ENCODE results near the gene LPAR1. TPM values are rescaled to one million over a fixed set of nuclear protein-coding genes. Genes with fewer than 3 reads are reported as not detected.

LPAR1 gene
- total RNA-seq, 1 donor from 2014 or later, result 5.6 TPM

DNA sequence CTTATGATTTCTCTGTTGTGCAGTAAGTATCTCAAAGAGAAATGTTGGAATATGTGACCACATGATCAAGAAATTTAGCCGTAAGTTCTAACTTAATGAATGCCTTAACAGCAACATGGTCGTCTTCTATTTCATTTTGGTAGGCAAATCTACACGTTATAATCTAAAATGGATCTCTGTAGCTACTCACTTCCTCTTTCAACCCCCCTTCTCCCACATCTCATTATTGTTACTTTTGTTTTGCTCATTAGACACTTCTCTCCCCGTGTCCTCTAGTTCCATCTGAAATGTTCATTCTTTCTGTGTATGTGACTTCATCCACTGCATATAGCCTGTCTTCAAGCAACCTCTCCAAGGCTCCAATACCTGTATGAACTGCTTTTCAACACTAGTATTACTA lies 27.1 kb upstream of the LPAR1 start:
- Mint-ChIP-seq H3K27me3 (ENCODE audit: unreplicated experiment) (peaks cover 3% of the 10 kb centered on the region), H3K27ac (ENCODE audit: unreplicated experiment) (no peak overlapping the region), H3K4me3 (ENCODE audit: unreplicated experiment) (no peak overlapping the region), H3K9me3 (ENCODE audit: unreplicated experiment) (no peaks in the 10 kb centered on the region), H3K4me1 (ENCODE audit: unreplicated experiment) (peaks cover 10% of the 10 kb centered on the region), H3K36me3 (ENCODE audit: low read depth, unreplicated experiment) (no peaks in the 10 kb centered on the region)
- DNase-seq (ENCODE audit: low spot score), result no peak
- TF ChIP-seq, protein P1, sequence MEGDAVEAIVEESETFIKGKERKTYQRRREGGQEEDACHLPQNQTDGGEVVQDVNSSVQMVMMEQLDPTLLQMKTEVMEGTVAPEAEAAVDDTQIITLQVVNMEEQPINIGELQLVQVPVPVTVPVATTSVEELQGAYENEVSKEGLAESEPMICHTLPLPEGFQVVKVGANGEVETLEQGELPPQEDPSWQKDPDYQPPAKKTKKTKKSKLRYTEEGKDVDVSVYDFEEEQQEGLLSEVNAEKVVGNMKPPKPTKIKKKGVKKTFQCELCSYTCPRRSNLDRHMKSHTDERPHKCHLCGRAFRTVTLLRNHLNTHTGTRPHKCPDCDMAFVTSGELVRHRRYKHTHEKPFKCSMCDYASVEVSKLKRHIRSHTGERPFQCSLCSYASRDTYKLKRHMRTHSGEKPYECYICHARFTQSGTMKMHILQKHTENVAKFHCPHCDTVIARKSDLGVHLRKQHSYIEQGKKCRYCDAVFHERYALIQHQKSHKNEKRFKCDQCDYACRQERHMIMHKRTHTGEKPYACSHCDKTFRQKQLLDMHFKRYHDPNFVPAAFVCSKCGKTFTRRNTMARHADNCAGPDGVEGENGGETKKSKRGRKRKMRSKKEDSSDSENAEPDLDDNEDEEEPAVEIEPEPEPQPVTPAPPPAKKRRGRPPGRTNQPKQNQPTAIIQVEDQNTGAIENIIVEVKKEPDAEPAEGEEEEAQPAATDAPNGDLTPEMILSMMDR (IDR thresholded peaks at IDR 0.05; ENCODE audit: unreplicated experiment), result no peak

DNA sequence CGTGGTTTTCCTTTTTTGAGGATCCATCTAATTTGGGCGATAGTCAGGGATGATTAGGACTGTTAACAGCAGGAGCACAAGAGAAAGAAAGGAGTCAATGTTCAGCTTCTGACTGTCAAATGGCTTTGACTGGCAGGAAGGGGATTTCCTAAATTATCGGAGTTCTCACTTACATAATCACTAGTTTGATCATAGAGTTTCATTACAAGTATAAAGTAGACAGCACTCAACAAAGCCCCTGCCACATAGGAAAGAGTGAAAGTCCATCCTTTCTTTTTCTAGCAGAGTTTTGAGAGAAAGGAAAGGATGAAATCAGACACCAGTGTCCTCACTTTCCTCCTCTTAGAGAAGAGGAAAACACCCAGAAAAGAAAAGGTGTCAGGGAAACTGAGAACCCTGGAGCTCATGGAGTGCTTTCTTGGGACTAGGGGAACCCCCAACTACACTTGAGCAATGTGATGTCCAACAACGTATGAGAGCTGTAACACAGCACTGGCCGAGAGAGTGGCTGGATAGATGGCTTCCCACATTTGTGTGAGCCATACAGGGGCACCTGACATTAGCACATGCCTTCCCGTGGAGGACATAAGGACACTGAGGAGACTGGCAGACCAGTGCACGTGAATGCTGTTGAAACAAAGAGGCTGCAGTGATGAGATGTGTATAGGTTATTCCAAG lies 26.0 kb upstream of the LPAR1 start:
- no peak for DNase-seq (ENCODE audit: low spot score)
- Mint-ChIP-seq H3K4me3 (ENCODE audit: unreplicated experiment) (no peak overlapping the region), H3K9me3 (ENCODE audit: unreplicated experiment) (no peaks in the 10 kb centered on the region), H3K4me1 (ENCODE audit: unreplicated experiment) (peaks cover 7% of the 10 kb centered on the region), H3K27me3 (ENCODE audit: unreplicated experiment) (peaks cover 3% of the 10 kb centered on the region), H3K36me3 (ENCODE audit: low read depth, unreplicated experiment) (no peaks in the 10 kb centered on the region), H3K27ac (ENCODE audit: unreplicated experiment) (no peak overlapping the region)
- TF ChIP-seq, protein P1 (IDR thresholded peaks at IDR 0.05; ENCODE audit: unreplicated experiment), result no peak

DNA sequence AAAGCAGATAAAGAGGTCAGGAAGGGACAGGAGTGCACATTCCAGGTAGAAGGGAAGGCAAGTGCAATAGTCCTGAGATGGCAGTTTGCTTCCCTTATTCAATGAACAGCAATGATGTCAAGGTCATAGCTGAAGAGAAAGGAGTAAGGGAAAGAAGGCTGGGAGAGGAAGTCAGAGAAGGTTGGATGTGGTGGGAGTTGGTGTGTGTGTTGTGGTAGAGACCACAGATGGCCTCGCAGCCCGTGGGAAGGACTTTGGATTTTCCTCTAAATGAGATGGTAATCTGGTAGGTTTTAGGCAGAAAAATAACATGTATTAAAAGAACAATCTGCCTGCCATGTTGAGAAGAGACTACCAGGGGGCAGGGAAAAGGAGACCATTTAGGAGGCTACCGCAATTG lies 25.1 kb upstream of the LPAR1 start:
- H3K27ac Mint-ChIP-seq (ENCODE audit: unreplicated experiment), result no peak overlapping the region

DNA sequence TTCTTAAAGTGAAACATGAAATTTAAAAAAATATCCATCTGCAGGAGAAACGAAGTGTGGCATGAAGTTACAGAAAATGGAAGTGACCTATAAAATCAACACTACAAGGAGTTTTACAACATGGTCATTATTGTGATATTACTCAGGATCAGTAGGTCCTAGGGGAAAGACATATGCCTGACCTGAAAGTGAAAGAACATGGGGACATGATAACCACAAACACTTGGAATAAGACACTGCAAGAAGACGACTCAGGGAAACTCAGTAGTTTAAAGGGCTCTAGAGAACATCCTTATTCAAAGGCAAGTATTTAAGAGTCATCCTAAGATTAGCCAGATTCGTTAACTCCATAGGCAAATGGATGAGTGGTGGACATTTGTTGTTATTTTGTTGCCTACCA lies 19.9 kb upstream of the LPAR1 start:
- no peaks in the 10 kb centered on the region for H3K9me3 Mint-ChIP-seq (ENCODE audit: unreplicated experiment)
- TF ChIP-seq, protein P1 (IDR thresholded peaks at IDR 0.05; ENCODE audit: unreplicated experiment), result no peak
- H3K4me3 Mint-ChIP-seq (ENCODE audit: unreplicated experiment), result no peak overlapping the region
- H3K36me3 Mint-ChIP-seq (ENCODE audit: low read depth, unreplicated experiment), result no peaks in the 10 kb centered on the region
- DNase-seq (ENCODE audit: low spot score), result no peak
- peaks cover 2% of the 10 kb centered on the region for H3K4me1 Mint-ChIP-seq (ENCODE audit: unreplicated experiment)
- peaks cover 4% of the 10 kb centered on the region for H3K27me3 Mint-ChIP-seq (ENCODE audit: unreplicated experiment)
- no peak overlapping the region for H3K27ac Mint-ChIP-seq (ENCODE audit: unreplicated experiment)

More for the DNA sequence above, 25.1 kb upstream of the LPAR1 start:
- Mint-ChIP-seq H3K36me3 (ENCODE audit: low read depth, unreplicated experiment) (no peaks in the 10 kb centered on the region), H3K4me3 (ENCODE audit: unreplicated experiment) (no peak overlapping the region), H3K9me3 (ENCODE audit: unreplicated experiment) (no peaks in the 10 kb centered on the region), H3K27me3 (ENCODE audit: unreplicated experiment) (peaks cover 3% of the 10 kb centered on the region), H3K4me1 (ENCODE audit: unreplicated experiment) (peaks cover 7% of the 10 kb centered on the region)
- no peak for DNase-seq (ENCODE audit: low spot score)
- TF ChIP-seq, protein P1 (IDR thresholded peaks at IDR 0.05; ENCODE audit: unreplicated experiment), result no peak

DNA sequence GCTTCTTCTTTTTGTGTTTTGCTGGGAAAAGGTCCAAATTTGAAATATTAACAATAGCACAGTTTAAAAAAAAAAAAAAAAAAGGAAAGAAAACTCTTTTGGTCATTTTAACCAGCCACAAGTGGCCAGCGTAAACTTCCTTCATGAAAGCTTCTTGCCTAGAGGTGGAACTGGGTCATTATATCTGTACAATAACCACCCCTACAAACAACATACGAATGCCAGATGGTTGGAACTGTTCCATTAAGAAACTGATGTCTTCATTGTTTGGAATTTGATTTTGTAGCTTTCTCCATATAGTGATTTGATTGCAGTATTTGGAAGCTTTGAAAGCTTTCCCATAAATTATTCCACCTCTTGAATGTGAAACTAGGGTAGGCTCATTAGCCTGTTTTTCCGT lies 18.3 kb upstream of the LPAR1 start:
- H3K27ac Mint-ChIP-seq (ENCODE audit: unreplicated experiment), result no peak overlapping the region
- no peaks in the 10 kb centered on the region for H3K36me3 Mint-ChIP-seq (ENCODE audit: low read depth, unreplicated experiment)
- H3K4me1 Mint-ChIP-seq (ENCODE audit: unreplicated experiment), result peaks cover 4% of the 10 kb centered on the region
- DNase-seq (ENCODE audit: low spot score), result no peak
- no peak overlapping the region for H3K4me3 Mint-ChIP-seq (ENCODE audit: unreplicated experiment)
- peaks cover 2% of the 10 kb centered on the region for H3K27me3 Mint-ChIP-seq (ENCODE audit: unreplicated experiment)
- no peaks in the 10 kb centered on the region for H3K9me3 Mint-ChIP-seq (ENCODE audit: unreplicated experiment)
- TF ChIP-seq, protein P1 (IDR thresholded peaks at IDR 0.05; ENCODE audit: unreplicated experiment), result no peak
